ENCODE measurements around the gene DNM1. TPM values are rescaled to one million over a fixed set of nuclear protein-coding genes. Genes with fewer than 3 reads are reported as not detected.

DNM1 gene
- total and polyA plus RNA-seq, 2 of the 8 experiments (the other 6 are each of a cell fraction or from before 2014, with no cell fraction given) = 34.3 to 62.7 TPM

DNA sequence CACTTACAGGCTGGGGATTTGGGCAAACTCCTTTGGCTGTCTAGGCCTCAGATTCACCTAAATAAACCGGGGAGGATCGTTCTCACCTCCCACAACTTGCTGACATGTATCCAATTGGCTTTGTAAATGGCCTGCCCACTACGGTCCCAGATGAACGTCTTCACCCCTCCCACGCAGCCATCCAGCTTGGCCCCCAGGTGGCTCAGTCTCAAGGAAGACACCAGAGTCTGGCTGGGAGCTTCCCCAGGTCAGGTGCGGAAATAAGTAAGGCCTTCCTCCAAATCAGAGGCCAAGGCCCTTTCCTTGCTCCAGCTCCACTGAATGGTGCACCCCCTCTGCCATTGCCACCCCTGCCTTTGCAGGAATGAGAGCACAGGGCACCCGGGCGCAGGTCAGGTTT lies 23.2 kb upstream of the DNM1 start:
- Histone ChIP-seq H2AK5ac (ENCODE audit: low read depth, low read length) (no peak overlapping the region), H3K27me3 (replicated peaks in 1 of 4; ENCODE audit: control insufficient read depth in 3 of 4, extremely low read depth in 1 of 4, insufficient read depth in 3 of 4, low read length in 3 of 4) (no peaks in the 10 kb centered on the region), H2BK5ac (ENCODE audit: low read depth, low read length) (no peak overlapping the region), H2BK120ac (replicated peaks; ENCODE audit: low read depth, low read length) (no peak overlapping the region), H3K4ac (replicated peaks; ENCODE audit: insufficient read length, low read depth, low read length) (no peak overlapping the region), H3K9ac (replicated peaks in 1 of 4; ENCODE audit: extremely low read depth in 1 of 4, low read depth in 3 of 4, low read length in 3 of 4) (no peak overlapping the region; a peak in 1 of 7 replicates), H3K23ac (ENCODE audit: insufficient read length) (no peak overlapping the region), H3K4me2 (ENCODE audit: insufficient read depth in 1 of 2, low read depth in 2 of 2, low read length in 2 of 2) (no peak overlapping the region), H3K27ac (ENCODE audit: low read depth, low read length) (no peak overlapping the region), H3K18ac (ENCODE audit: extremely low read depth, low read length) (no peak overlapping the region), H3K4me1 (replicated peaks in 1 of 4; ENCODE audit: control insufficient read depth in 3 of 4, insufficient read depth in 4 of 4, low read length in 3 of 4) (no peaks in the 10 kb centered on the region), H3K23me2 (ENCODE audit: low read depth, low read length) (no peaks in the 10 kb centered on the region), H3K56ac (replicated peaks; ENCODE audit: insufficient read length, low read depth, low read length) (no peak overlapping the region), H2BK12ac (ENCODE audit: low read depth, low read length) (no peak overlapping the region), H3K9me3 (ENCODE audit: insufficient read depth in 2 of 2, low read depth in 1 of 2, low read length in 1 of 2) (peaks cover 0 to 4% of the 10 kb centered on the region in 2 experiments; a peak in 1 of 4 replicates), H3K14ac (ENCODE audit: insufficient read length) (no peak overlapping the region), H3K36me3 (ENCODE audit: control insufficient read depth in 2 of 4, insufficient read depth in 4 of 4, low read length in 3 of 4) (peaks cover 17 to 35% (median 29%) of the 10 kb centered on the region in 4 experiments), H2BK20ac (ENCODE audit: low read length) (no peak overlapping the region), H4K20me1 (replicated peaks in 1 of 2; ENCODE audit: control insufficient read depth in 1 of 2, insufficient read depth in 2 of 2, low read length in 2 of 2) (peaks cover 3 to 9% of the 10 kb centered on the region in 2 experiments), H4K91ac (replicated peaks; ENCODE audit: insufficient read length, low read length) (no peak overlapping the region), H2BK15ac (ENCODE audit: low read length) (no peak overlapping the region), H4K5ac (ENCODE audit: insufficient read length, low read depth, low read length) (no peak overlapping the region), H4K8ac (ENCODE audit: extremely low read depth, insufficient read depth, low read length) (no peak overlapping the region), H3K4me3 (ENCODE audit: extremely low read depth in 1 of 4, insufficient read depth in 2 of 4, low read depth in 3 of 4, low read length in 4 of 4) (no peak overlapping the region), H3K79me1 (ENCODE audit: low read depth, low read length) (no peaks in the 10 kb centered on the region), H3K79me2 (ENCODE audit: control insufficient read depth in 1 of 2, insufficient read depth in 2 of 2, low read length in 2 of 2) (no peaks in the 10 kb centered on the region), H2AFZ (ENCODE audit: low read length) (no peak overlapping the region)
- no peak for DNase-seq (ENCODE audit: low read depth in 1 of 2, low spot score in 2 of 2)
- FAIRE-seq = no peak
- 95% methylated on average over 8 of the region's 8 CpGs; no CpG with 5 or more reads in 1 of the 2 experiments for WGBS, 2 experiments (ENCODE audit: extremely low coverage in 1 of 2, insufficient coverage in 1 of 2, insufficient read length in 1 of 2, insufficient replicate concordance in 2 of 2, low coverage in 1 of 2, low lambda C conversion rate in 2 of 2, missing lambda C conversion rate in 1 of 2)
- ChIA-PET CTCF (ENCODE audit: partially characterized antibody) (interaction anchor here (0.6 to 1.9 kb wide), 2 partner anchors 11 to 182 kb away, joined by 3 to 8 read pairs; partner anchors contain the start of gene CIZ1), POLR2A (ENCODE audit: partially characterized antibody) (interaction anchor here (0.8 to 3.2 kb wide), 2 partner anchors 10 kb away, joined by 4 to 11 read pairs; partner anchors contain the start of gene CIZ1)
- TF ChIP-seq RBBP5 (IDR thresholded peaks at IDR 0.05; ENCODE audit: borderline replicate concordance, low read depth, low read length) (no peak), JUND (IDR thresholded peaks at IDR 0.05; ENCODE audit: low read length) (no peak), EZH2 (IDR thresholded peaks at IDR 0.05; ENCODE audit: low read depth, low read length, severe bottlenecking) (no peak), POLR2A (IDR thresholded peaks at IDR 0.05; ENCODE audit: control extremely low read depth in 1 of 2, low read depth in 2 of 2, low read length in 2 of 2) (no peak), SAP30 (IDR thresholded peaks at IDR 0.05; ENCODE audit: insufficient read depth, insufficient replicate concordance, low read length) (no peak), KDM1A (IDR thresholded peaks at IDR 0.05; ENCODE audit: borderline replicate concordance, low read length) (no peak), CHD2 (IDR thresholded peaks at IDR 0.05; ENCODE audit: low read length) (no peak), TCF12 (IDR thresholded peaks at IDR 0.05; ENCODE audit: low read depth, low read length) (no peak), ZNF274 (IDR thresholded peaks at IDR 0.05; ENCODE audit: borderline replicate concordance, extremely low read depth, low read length) (no peak), SRF (IDR thresholded peaks at IDR 0.05; ENCODE audit: low read depth, low read length) (no peak)
- TF ChIP-seq, protein P1, sequence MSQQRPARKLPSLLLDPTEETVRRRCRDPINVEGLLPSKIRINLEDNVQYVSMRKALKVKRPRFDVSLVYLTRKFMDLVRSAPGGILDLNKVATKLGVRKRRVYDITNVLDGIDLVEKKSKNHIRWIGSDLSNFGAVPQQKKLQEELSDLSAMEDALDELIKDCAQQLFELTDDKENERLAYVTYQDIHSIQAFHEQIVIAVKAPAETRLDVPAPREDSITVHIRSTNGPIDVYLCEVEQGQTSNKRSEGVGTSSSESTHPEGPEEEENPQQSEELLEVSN (IDR thresholded peaks at IDR 0.05) = no peak
- TF ChIP-seq, protein P2, sequence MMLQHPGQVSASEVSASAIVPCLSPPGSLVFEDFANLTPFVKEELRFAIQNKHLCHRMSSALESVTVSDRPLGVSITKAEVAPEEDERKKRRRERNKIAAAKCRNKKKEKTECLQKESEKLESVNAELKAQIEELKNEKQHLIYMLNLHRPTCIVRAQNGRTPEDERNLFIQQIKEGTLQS (IDR thresholded peaks at IDR 0.05; ENCODE audit: insufficient read depth, low read depth, low read length) = no peak
- TF ChIP-seq, protein P3, sequence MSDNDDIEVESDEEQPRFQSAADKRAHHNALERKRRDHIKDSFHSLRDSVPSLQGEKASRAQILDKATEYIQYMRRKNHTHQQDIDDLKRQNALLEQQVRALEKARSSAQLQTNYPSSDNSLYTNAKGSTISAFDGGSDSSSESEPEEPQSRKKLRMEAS (IDR thresholded peaks at IDR 0.05) = no peak
